ENCODE data around the gene PCID2. TPM values are rescaled to one million over a fixed set of nuclear protein-coding genes. Genes with fewer than 3 reads are reported as not detected.
"Not testable (repeated sequence)": the region's sequence is repeated elsewhere in the genome, so short reads cannot be mapped to it uniquely, and the experiment has no call there.

The PCID2 gene
- total RNA-seq (2021; ENCODE audit: unreplicated experiment) (39.7 TPM), Bru-seq, nascent RNA (percentile 84 among the genes with signal in this experiment), BruChase-seq, experiment 1, labeled RNA remaining after a 2-hour chase (percentile 92 among the genes with signal in this experiment), BruChase-seq, experiment 2, labeled RNA remaining after a 6-hour chase (percentile 87 among the genes with signal in this experiment)
- 24.5 TPM for polyA plus RNA-seq (2012; ENCODE audit: insufficient read length)
- long read RNA-seq, transcript PCID2-205 (15 exons, 1,654 nt), result minor isoform, 5 of 71 reads
- long read RNA-seq, transcript PCID2-206 (15 exons, 1,671 nt), result minor isoform, 7 of 71 reads
- long read RNA-seq, transcript PCID2-202 (14 exons, 1,898 nt), result major isoform, 33 of 71 reads
- long read RNA-seq, transcript PCID2-210 (8 exons, 859 nt), result minor isoform, 5 of 71 reads
- long read RNA-seq, partial matches to known transcripts, result 4 of 71 reads
- long read RNA-seq, other reads (novel, unspliced or antisense), result 17 of 71 reads

- POLR2A ChIA-PET, result interaction anchor here (0.6 kb wide), 1 partner anchor 134 kb away, joined by 6 read pairs; no protein-coding TSS in a partner anchor
Measured at GRCh38 chr13:113208421-113209335, at the start of gene PCID2. Gene PCID2, minus strand, starts transcription at chr13:113208669. Its CDS starts 35 bp downstream, at chr13:113208634.

DNA sequence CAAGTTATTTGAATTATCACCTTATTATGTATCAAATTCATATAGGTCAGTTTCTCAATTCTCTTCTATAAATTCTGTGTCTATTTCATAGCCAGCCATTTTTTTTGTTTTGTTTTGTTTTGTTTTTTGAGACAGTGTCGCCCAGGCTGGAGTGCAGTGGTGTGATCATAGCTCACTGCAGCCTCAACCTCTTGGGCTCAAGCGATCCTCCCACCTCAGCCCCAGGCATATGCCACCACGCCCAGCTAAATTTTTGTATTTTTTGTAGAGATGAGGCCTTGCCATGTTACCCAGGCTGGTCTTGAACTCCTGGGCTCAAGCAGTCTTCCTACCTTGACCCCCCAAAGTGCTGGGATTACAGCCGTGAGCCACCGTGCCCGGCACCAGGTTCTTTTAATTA, 49.4 kb upstream of the PCID2 start:
- intact Hi-C loops (cut with micrococcal nuclease; ENCODE audit: unreplicated experiment); BruUV-seq (replicated peaks); H3K4me1 ChIP-seq (ENCODE audit: control insufficient read depth, insufficient read depth, low read length); CTCF ChIA-PET; H3K9me3 ChIP-seq (ENCODE audit: control insufficient read depth, insufficient read depth, low read depth, low read length); DNase-seq (ENCODE audit: low read depth, low spot score); POLR2A ChIA-PET; H3K27me3 ChIP-seq (ENCODE audit: control insufficient read depth, insufficient read depth, low read length); in situ Hi-C loops (cut with HindIII; ENCODE audit: low pct_unique_long_range_greater_than_20kb, low sequenced_read_pairs); ATAC-seq; H3K27ac ChIP-seq (ENCODE audit: low read length); H3K4me3 ChIP-seq (ENCODE audit: low read depth in 2 of 2, low read length in 2 of 2): not testable (repeated sequence)
- peaks cover 12% of the 10 kb centered on the region for H3K36me3 ChIP-seq (ENCODE audit: control insufficient read depth, insufficient read depth, low read length)

More at GRCh38 chr13:113208421-113209335, at the start of gene PCID2:
- Histone ChIP-seq H3K27ac (ENCODE audit: low read length) (peak within 1 kb of the TSS; percentile 78), H3K4me1 (ENCODE audit: control insufficient read depth, insufficient read depth, low read length) (peaks cover 19% of the 10 kb centered on the region), H3K36me3 (ENCODE audit: control insufficient read depth, insufficient read depth, low read length) (peaks cover 4% of the 10 kb centered on the region), H3K4me3 (ENCODE audit: low read depth in 2 of 2, low read length in 2 of 2) (peak within 1 kb of the TSS; percentile 82 to 88), H3K27me3 (ENCODE audit: control insufficient read depth, insufficient read depth, low read length) (no peaks in the 10 kb centered on the region), H3K9me3 (ENCODE audit: control insufficient read depth, insufficient read depth, low read depth, low read length) (no peaks in the 10 kb centered on the region)
- no peak for TF ChIP-seq TCF7L2 (IDR thresholded peaks at IDR 0.05; ENCODE audit: low read depth, low read length)
- TF ChIP-seq POLR2AphosphoS5 (IDR thresholded peaks at IDR 0.05; ENCODE audit: low read depth, low read length), result peak; percentile 84
- peak; percentile 79; the same call in 1 of the 2 replicates for TF ChIP-seq SIN3A (IDR thresholded peaks at IDR 0.05; ENCODE audit: borderline replicate concordance, insufficient read depth, low read depth, low read length)
- no TSS peak for BruUV-seq (replicated peaks)
- intact Hi-C loops (cut with micrococcal nuclease; ENCODE audit: unreplicated experiment), result no loop called here
- CTCF ChIA-PET, result no interaction called here
- DNase-seq (ENCODE audit: low read depth, low spot score), result no peak
- in situ Hi-C loops (cut with HindIII; ENCODE audit: low pct_unique_long_range_greater_than_20kb, low sequenced_read_pairs), result no loop called here
- peak; percentile 87 for ATAC-seq

DNA sequence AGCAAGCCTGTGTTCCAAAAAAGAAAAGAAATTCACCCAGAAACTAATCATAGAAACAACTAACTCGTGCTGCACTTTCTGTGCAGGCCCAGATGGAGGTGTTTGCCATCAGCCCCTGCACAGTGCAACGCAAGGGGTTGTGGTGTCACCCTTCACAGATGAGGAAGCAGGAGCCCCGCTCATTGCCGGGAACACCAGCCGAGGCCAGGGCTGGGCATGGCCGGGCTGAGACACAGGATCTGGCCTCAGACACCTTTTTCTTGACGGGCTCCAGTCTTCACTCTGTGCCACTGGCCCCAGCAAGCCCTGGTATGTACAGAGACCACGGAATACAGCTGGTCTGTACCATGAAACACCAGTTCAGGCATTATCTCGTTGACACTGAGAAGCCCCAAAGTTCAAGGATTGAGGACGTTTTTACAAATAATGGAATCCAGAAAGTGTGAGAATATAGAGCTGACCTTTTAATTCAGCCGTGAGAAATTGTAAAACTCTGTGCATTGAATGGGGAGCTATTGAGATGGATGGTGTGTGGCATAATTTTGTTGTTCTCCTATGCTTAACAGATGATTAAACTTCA, 44.1 kb upstream of the PCID2 start:
- ChIA-PET POLR2A (no interaction called here), CTCF (no interaction called here)
- TF ChIP-seq TCF7L2 (IDR thresholded peaks at IDR 0.05; ENCODE audit: low read depth, low read length), result no peak
- no peak for TF ChIP-seq SIN3A (IDR thresholded peaks at IDR 0.05; ENCODE audit: borderline replicate concordance, insufficient read depth, low read depth, low read length)
- no peak for TF ChIP-seq POLR2AphosphoS5 (IDR thresholded peaks at IDR 0.05; ENCODE audit: low read depth, low read length)
- TF ChIP-seq, protein P1, sequence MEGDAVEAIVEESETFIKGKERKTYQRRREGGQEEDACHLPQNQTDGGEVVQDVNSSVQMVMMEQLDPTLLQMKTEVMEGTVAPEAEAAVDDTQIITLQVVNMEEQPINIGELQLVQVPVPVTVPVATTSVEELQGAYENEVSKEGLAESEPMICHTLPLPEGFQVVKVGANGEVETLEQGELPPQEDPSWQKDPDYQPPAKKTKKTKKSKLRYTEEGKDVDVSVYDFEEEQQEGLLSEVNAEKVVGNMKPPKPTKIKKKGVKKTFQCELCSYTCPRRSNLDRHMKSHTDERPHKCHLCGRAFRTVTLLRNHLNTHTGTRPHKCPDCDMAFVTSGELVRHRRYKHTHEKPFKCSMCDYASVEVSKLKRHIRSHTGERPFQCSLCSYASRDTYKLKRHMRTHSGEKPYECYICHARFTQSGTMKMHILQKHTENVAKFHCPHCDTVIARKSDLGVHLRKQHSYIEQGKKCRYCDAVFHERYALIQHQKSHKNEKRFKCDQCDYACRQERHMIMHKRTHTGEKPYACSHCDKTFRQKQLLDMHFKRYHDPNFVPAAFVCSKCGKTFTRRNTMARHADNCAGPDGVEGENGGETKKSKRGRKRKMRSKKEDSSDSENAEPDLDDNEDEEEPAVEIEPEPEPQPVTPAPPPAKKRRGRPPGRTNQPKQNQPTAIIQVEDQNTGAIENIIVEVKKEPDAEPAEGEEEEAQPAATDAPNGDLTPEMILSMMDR (IDR thresholded peaks at IDR 0.05), result no peak
- TF ChIP-seq REST (IDR thresholded peaks at IDR 0.05; ENCODE audit: insufficient read depth in 1 of 2, low read depth in 2 of 2, low read length in 1 of 2), result no peak
- Histone ChIP-seq H3K27ac (ENCODE audit: low read length) (no peak overlapping the region), H3K36me3 (ENCODE audit: control insufficient read depth, insufficient read depth, low read length) (peaks cover 7% of the 10 kb centered on the region), H3K9me3 (ENCODE audit: control insufficient read depth, insufficient read depth, low read depth, low read length) (no peaks in the 10 kb centered on the region), H3K4me1 (ENCODE audit: control insufficient read depth, insufficient read depth, low read length) (no peaks in the 10 kb centered on the region), H3K27me3 (ENCODE audit: control insufficient read depth, insufficient read depth, low read length) (no peaks in the 10 kb centered on the region), H3K4me3 (ENCODE audit: low read depth in 2 of 2, low read length in 2 of 2) (no peak overlapping the region)
- ATAC-seq (no peak), DNase-seq (ENCODE audit: low read depth, low spot score) (no peak)
- BruUV-seq (replicated peaks), result no TSS peak
- intact Hi-C loops (cut with micrococcal nuclease; ENCODE audit: unreplicated experiment) (no loop called here), in situ Hi-C loops (cut with HindIII; ENCODE audit: low pct_unique_long_range_greater_than_20kb, low sequenced_read_pairs) (no loop called here)
